ENCODE data around the gene RNF5.
A peak's percentile ranks its signal among the peaks of the same experiment; 100 is the strongest.
"Not testable (repeated sequence)": the region's sequence is repeated elsewhere in the genome, so short reads cannot be mapped to it uniquely, and the experiment has no call there.

Gene RNF5

DNA sequence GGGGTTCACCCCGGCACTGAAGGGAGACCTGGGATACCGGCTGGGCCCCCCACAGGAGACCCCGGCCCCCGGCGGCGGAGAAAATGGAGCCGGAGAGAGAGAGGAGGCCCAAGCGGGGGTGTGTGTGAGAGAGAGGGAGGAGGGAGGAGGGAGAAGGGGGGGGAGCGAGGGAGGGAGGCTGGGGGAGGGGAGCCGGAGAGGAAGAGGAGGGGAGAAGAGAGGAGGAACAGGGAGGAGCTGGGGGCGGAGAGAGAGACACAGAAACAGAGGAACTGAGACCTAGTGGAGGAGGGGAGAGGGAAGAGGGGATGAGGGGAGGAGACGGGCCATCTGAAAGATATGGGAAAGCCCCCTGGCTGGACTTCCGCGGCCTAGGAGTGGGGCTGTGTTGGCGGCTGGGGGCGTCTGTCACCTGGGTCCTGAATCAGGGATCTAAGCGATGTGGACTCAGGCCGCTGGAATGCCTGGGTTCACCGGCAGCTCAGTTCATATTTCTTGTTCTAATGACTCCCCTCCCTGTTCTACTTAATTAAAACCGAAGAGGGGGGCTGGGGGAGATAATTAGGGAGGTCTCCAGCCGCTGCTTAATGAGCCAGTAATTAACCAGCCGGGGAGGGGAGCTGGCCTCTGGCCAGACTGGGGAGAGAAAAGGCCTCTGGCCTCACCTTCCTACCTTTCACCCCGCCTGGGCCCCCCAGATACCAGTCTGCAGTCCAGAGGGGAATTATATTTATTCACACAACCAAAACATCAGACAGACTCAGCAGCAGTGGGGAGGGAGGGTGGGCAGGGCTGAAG lies 12.0 kb downstream of the RNF5 start, which contains the start of gene PBX2:
Gene PBX2, minus strand, starts transcription at position 149 of the 798 bp plus-strand sequence. CDS start 287 bp downstream, outside the sequence.
- peak; percentile 92 for DNase-seq

DNA sequence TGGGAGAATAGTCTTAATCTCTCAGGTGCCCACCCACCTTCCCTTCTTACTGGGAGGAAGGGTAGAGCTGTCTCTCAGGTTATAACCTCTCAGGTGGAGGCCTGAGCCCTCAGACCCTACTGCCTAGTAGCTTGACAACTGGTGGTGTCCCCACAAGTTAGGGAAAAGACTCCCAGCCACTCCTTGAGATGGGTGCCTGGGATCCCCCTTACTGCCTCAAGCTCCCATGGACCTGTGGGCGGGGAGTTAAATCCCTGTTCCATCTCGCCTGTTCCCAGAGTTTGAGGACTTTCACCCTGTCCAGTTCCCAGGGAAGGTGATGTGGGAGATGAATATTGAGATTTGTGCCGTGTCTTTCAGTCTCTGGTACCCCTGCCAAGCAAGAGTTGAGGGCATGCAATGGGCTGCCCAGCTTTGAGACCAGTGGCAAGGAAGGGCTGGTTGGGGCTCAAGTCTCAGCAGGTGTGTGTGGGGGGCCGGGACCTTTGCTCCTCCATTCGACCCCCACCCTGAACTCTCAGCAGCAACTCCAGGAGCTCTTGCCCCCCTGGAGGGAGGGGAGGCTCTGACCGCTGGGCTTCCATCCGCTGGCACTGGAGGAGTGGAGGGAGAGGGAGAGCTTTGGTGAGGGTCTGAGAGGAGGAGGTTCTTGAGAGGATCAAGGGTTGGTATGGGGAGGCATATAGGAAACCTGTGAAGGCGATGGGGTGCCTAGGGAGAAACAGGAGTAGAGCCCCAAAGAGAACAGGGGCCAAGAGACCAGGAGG lies 12.9 kb downstream of the RNF5 start:
- no peak for DNase-seq

DNA sequence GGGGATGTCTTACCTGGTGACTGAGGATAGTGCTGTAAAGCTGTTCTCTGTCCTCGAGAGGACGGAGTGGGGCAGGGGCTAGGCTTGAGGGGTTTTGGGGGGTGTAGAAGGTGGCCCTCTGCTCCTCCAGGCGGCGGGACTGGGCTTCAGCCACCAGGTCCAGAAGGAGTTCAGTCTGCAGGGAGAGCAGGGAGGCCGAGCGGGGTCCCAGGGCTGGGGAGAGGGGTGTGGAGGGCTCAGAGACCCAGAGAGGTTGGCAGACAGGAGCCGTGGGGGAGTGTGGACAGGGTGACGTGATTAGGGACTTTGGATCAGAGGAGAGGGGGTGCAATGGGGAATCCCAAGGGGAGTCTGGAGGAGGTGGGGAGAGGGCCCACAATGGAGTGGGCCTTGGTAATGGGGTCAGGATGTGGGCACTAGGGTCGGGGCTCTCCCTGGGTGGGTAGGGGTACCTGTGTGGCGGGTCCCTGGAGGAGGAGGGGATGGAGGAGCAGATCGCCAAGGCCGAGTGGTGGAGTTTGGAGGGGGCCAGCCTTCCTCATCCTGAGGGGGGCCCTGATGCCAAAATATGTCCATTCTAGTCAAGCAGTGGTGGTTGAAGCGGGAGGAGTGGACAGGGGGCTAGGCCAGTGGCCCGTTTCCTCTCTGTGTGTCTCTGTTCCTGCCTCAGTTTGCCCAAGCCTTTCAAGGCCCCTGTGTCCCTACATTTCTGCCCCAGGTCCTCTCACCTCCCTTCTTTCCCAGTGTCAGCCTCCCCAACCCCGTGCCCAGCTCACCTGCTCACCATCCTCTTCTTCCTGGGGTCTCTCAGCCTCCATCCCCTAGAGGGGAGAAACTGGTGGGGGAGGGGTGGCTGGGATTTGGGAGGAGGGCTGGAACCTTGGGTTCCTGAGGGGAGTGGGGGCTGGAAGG lies 13.7 kb downstream of the RNF5 start:
- no peak for DNase-seq

DNA sequence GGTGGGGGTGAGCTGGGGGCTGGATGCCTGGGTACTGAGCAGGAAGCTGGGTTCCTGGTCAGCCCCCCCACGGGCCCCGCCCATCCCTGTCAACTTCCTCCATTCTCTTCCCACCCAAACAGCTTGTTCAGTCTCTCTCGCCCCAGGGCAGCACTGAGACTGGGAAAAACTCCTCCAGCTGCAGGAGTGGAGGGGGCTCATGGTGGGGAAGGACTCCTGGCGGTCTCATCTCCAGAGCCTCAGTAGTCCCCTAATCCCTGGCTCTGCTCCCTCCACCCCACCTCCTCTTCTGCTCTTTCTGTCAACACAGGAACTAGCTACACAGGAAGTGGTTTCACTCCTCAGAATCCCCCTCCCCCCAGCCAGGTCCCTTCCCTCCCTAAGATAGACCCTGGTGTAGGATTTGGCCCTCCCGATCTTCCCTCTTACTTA lies 14.4 kb downstream of the RNF5 start, which contains the start of gene GPSM3:
Gene GPSM3, minus strand, starts transcription at position 36 of the 432 bp plus-strand sequence. CDS start 130 bp downstream, outside the sequence.
- peak; percentile 75 for DNase-seq

DNA sequence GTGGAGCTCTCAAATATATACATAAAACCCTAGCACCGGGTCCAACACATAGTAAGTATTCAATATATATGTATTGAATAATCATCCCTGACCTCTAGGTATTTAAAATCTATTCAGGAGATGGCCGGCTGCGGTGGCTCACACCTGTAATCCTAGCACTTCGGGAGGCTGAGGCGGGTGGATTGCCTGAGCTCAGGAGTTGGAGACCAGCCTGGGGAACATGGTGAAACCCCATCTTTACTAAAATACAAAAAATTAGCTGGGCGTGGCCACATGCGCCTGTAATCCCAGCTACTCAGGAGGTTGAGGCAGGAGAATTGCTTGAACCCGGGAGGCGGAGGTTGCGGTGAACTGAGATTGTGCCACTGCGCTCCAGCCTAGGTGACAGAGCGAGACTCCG lies 14.9 kb downstream of the RNF5 start:
- not testable (repeated sequence) for DNase-seq

DNA sequence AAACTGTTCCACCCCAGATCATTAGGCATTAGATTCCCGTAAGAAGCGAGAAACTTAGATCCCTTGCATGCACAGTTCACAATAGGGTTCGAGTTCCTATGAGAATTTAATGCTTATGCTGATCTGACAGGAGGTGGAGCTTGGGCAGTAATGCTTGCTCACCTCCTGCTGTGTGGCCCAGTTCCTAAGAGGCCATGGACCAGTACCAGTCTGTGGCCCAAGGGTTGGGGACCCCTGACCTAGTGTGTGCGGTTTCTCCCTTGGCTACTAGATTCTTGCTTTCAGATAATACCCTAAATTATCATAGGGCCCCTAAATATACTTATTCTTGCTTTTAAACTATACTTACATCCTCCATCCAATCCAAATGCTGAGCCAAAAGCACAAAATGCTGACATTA lies 16.2 kb downstream of the RNF5 start:
- no peak for DNase-seq

DNA sequence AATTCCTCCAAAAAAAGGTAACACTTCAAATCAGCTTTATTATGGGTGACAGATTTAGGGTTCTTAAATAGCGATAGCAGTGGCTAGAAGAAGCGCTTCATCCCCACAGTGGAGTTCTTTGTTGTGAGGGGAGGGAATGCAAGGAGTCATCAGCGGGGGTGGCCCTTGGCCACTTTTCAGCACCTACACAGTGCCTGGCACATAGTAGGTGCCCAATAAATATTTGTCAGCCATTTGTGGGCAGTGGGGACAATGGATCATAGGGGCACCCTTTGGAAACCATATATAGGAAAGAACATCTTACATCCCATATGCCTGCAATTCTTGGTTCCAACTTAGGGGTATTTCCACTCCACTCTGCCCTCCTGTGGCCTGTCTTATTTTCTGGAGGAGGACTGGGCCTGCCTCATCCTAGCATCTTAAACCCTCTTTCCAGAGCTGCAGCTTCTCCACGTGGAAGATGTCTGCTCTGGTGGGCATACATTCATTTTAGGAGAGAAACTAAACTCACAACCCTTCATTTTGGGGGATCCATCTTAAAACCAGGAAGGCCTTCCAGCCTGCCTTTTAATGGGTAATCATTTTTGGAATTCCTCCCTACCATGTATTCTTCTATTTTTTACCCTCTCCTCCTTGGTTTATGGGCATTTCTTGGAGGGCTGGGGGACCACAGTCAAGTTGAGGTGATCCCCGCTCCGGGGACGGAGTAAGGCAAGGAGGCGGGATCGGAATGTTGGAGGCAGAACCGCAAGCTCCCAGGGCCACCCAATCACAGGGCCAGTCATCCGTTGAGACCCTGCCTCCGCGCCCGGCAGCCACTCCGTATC lies 16.8 kb downstream of the RNF5 start:
- DNase-seq = peak; percentile 57

DNA sequence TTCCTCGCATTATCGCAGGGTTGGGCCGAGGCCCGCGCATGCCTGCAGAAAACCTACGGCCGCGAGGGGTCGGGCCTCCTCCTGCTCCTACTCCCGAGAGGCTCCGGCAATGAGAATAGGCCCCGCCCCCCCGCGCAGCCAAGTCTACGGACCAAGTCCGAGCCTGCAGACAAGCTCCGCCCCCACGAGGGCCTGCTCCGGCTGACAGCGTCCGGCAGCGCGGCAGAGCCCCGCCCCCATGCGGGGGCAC lies 17.4 kb downstream of the RNF5 start:
- DNase-seq = peak; percentile 100

DNA sequence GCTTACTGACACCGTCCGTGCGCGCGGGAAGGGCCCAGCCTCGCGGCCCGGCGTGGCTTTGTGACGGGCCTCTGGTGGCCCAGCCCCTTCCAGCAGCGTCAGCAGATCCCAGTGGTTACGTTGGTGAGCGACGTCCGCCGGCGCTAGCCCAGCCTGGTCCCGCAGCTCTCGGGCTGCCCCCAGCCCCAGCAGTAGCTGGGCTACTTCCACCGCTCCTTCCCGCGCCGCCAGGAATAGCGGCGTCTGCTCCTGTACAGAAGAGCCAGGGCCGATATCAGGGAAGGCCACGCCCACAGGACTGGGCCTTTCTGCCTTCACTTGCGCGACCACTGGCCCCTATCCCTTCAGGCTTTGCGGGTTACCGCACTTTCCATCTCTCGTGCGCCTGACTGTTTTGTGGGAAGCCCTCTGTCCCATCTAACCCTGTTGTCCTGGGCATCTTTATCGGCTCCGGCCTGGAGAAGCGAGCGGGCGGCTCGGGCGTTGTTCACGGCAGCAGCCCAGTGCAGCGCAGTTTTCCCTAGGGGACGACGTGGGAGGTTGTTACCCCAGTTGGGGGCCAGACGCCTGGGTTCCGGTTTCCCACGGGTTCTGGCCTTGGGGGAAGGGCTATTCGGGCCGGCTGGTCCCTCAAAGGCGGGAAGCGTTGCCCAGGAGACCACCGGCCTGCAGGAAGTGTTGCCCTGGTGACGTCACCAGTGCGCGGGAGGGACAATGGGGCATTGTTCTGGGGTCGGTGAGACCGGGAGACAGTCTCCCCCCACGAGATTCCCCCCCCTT lies 17.9 kb downstream of the RNF5 start:
- peak; percentile 79 for DNase-seq

DNA sequence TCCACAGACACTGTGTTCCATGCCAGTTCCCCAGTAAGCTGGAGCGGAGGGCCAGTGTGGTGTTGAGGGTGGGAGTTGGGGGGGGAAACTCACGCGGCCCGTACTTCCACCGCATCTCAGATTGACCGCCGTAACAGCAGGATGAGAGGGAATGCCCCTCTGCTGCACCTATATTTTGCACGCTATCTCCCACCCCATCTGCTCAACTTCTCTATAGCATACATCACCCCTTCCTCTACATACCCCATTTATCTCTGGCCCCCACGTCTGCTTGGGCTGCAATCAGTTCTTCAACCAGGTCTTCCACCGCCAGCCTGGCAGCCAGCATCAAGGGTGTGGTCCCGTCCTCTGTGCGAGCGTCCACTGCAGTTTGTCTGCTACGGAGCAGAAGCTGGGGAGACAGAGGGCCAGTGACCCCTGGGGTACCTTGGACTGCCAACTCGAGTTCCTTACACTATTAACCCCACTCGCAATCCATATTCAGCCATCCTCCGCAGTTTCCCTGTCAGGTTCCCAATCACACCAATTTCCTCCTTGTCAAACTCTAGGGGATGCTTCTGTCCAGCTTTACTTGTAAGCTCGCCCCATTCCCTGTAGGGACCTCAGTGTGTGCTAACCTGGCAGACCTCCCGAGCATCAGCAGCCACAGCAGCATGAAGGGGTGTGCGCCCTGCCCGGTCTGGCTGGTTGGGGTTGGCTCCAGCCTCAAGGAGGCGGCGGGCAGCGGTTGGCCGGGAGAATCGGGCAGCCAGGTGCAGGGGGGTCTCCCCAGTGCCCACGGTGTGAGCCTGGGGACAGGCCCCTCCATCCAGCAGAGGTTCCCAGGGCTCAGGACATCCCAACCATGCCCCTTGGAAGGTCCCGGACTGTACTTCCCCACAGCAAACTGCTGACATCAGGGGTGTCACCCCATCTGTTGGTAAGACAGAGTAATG lies 18.7 kb downstream of the RNF5 start:
- no peak for DNase-seq

DNA sequence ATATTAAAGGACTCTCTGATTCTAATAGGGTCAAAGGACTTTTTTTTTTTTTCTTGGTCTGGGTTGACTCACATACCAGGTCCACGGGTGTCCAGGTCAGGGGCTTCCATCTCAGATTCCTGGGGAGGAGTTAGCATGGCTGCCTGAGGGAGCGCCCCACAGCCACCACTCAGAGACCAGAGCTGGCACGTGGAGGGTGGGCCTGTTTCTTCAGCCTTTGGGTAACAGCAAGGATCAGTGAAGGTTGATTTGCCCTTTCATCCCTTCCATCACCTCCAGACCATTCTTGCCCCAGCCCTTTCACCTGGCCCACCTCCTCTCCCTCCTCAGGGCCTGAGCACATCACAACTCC lies 20.1 kb downstream of the RNF5 start:
- DNase-seq = no peak

DNA sequence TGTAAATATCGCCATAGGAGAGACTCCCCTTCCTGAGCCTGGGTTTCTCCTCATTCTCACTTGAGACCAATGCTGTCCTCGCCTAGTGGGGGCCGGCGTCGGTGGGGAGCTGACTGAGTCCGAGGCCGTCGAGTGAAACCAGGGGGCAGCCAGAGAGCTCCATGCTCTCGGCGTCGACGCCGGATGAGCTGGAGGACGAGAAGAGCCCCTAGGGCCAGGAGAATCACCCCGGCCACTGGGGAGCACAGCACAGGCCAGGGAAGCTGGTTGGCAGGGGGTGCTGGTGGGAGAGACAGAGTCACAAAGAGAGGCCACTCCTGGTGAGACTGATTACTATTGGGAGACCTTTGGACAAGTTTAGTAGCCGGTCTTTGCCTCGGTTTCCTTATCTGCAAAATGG lies 20.7 kb downstream of the RNF5 start:
- no peak for DNase-seq

DNA sequence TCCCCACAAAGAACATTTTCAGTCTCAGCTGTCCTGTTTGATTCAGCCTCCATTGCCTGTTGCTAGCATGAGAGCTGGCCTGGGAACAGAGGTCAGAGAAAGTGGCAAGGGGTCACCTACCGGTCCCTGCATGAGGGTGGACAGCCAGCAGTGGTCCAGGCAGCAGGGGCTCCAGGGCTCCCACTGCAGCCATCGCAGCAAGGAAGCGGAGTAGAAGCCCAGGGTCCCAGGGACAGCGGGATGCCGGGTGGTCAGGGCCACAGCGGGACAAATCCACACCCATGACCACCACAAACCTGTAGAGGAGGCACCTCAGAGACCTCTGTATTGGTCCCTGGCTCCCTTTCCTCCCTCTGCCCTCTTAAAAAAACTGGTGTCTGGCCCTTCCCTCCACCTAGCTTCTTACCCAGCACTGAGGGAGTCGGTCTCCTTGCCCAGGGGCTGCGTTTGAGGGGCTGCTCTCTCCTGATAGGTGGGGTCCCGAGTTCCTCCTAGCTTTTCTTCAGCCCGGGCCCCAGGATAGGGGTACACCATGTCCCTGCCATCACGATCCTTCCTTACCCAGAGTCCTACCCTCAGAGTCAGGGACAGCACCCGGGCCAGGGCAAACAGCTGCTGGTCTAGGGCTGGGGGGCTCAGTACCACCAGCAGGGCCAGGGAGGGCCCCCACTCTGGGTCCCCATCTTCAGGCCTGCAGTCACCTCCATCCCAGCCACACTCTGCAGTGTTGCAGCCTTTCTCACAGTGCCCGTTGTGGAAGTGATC lies 22.7 kb downstream of the RNF5 start:
- no peak for DNase-seq

DNA sequence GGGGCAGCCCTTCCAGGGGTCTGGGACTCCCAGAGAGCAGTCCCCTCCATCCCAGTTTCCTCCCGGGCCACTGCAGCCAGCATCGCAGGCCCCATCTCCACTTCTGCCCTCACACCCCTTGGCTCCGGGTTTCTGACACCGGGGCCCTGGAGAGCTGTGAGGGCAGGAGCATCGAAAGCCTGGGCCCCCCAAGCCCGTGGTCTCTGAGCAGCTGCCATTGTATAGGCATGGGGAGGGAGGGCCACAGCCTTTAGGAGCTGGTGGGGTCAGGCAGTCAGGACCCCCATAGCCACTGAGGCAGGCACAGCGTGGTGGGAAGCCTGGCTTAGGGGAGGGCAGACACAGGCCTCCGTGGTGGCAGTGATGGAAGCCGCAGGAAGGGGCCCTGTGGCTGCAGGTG lies 24.0 kb downstream of the RNF5 start:
- DNase-seq = no peak

DNA sequence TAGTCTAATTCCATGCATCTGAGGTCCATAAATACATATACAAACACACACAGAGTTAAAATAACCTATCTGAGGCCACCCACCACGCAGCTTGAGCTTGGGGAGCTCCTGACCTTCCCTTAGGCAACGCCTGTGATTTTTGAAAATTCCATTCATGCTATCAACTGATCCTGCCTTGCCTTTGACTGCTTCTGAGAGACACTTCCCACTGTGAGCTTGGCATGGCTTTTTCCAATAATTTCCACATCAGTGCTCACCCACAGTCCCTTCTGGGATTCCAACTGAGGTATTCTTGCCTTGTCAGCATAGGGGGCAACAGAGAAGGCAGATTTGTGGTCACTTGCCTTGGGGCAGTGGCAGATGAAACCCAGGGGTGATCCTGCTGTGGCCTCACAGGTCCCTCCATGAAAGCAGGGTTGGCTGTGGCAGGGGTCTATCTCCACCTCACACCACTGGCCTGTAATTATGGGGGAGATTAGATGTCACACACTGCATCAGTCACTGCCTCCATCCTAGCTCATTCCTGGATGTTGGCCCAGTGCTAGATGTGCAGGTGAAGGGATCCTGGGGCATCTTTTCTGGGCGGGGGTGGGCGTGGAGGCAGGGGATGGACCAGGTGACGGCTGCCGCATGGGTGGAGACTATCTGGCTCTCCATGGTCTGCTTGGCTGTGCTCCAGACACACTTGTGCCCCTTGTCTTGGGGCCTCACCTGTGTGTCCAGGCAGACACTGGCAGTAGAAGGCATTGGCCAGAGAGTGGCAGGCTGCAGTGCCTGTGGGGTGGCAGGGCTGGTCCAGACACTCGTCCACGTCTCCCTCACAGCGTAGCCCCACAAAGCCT lies 25.4 kb downstream of the RNF5 start:
- no peak for DNase-seq

DNA sequence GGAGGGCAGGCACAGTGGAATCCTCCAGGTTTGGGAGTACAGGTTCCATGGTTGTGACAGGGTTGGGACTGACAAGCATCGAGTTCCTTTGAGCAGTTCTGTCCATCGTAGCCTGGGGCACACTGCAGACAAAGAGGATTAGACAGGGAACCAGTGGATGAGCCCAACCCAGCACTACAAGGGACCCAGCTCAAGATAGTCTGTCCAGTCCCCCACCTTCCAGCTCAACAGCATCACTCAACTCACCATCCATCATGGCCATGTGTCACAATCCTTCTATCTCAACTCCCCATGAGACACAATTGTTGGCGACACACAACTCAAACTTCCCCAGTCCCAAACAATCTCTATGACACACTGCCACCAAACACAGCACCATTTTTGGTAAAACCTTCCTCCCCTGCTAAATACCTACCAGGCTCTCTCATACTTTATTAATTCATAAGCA lies 26.1 kb downstream of the RNF5 start:
- DNase-seq = no peak

DNA sequence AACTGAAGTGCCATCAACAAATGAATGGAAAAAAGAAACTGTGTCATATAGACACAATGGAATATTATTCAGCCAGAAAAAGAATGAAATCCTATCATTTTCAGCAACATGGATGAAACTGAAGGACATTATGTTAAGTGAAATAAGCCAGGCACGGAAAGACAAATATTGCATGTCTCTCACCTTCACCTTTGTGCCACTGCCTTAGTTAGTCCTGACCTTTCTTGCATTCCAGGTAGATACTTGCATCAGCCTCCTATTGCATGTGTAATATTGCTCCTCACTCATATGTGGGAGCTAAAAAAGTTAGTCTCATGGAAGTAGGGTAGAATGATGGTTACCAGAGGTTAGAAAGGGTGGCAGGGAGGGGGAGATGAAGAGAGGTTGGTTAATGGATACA lies 30.8 kb downstream of the RNF5 start:
- DNase-seq = no peak

DNA sequence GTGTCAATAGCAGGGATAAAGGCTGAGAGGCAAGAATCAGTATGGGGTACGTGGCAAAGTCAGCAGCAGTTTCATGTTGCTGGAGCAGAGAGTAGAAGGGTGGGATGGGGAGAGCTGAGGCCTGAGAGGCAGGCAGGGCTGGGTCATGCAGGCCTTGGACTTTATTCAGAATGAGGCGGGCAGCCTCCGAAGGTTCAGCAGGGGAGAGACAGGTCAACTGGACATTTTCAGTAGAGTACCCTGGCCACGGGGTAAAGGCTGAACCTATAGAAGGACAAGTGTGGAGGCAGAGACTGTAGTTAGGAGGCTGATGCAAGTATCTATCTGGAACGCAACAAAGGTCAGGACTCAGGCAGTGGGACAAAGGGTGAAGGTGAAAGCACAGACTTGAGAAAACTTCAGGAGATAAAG lies 32.0 kb downstream of the RNF5 start:
- no peak for DNase-seq

DNA sequence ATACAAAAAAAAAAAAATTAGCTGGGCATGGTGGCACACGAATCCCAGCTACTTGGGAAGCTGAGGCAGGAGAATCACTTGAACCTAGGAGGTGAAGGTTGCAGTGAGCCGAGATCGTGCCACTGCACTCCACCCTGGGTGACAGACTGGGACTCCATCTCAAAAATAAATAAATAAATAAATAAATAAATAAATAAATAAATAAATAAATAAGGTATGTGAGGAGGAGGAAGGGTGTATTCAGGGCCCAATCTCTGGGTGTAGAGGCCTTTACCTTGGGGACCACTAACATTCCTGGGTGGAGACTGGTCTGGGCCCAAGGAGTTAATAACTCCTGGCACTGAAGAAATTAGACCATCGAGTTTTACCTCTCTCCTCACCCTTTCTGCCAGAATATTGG lies 33.2 kb downstream of the RNF5 start:
- DNase-seq = not testable (repeated sequence)

Data from activated CD4-positive, alpha-beta T cell treated with anti-CD3 and anti-CD28 coated beads, Interleukin-10, Interleukin-2, amounts not matched to agents 100 ng/mL and 50 ng/mL, durations not matched to agents 16 hours and 8 hours (primary cell).